Spleen (tissue), 11 donors: ENCODE measurements around the gene VN1R4. TPM values are rescaled to one million over a fixed set of nuclear protein-coding genes. Genes with fewer than 3 reads are reported as not detected.
"Not testable (repeated sequence)": the region's sequence is repeated elsewhere in the genome, so short reads cannot be mapped to it uniquely, and the experiment has no call there.

Source experiments
- DNase-seq: peaks from one replicate; pipeline ENCODE4 v3.0.0-alpha.2; 2020
- H3K27ac ChIP-seq, 8 donors: fragments of 200-600 bp; sonication (generic) in 7 of 8; 1 replicate in 4 of 8; 2 replicates in 4 of 8; pipeline versions ENCODE4 v1.5.0 to v1.8.0; 2016 to 2021; ENCODE audit warnings: inconsistent platforms in 4 of 8, mild to moderate bottlenecking in 4 of 8, moderate library complexity in 1 of 8
- H3K27me3 ChIP-seq, 7 donors: fragments of 200-600 bp; sonication (generic) in 6 of 7; replicated peaks in 1 of 7; 1 replicate in 4 of 7; 2 replicates in 3 of 7; pipeline versions ENCODE4 v1.5.0 to v1.8.0; 2016 to 2021; ENCODE audit warnings: inconsistent platforms in 3 of 7, mild to moderate bottlenecking in 1 of 7
- H3K36me3 ChIP-seq, 6 donors: fragments of 200-600 bp; sonication (generic) in 5 of 6; 1 replicate in 4 of 6; 2 replicates in 2 of 6; pipeline versions ENCODE4 v1.5.0 to v1.8.0; 2016 to 2021; ENCODE audit warnings: inconsistent platforms in 2 of 6
- H3K4me1 ChIP-seq, 6 donors: fragments of 200-600 bp; sonication (generic) in 5 of 6; 1 replicate in 3 of 6; 2 replicates in 3 of 6; pipeline versions ENCODE4 v1.5.0 to v1.8.0; 2016 to 2021; ENCODE audit warnings: inconsistent platforms in 3 of 6
- H3K4me3 ChIP-seq, 8 donors: fragments of 200-600 bp; sonication (generic) in 7 of 8; 1 replicate in 4 of 8; 2 replicates in 4 of 8; pipeline versions ENCODE4 v1.5.0 to v1.8.0; 2016 to 2021; ENCODE audit warnings: inconsistent platforms in 4 of 8, mild to moderate bottlenecking in 4 of 8, moderate library complexity in 2 of 8
- H3K9me3 ChIP-seq, 8 donors: fragments of 200-600 bp; sonication (generic) in 7 of 8; 1 replicate in 4 of 8; 2 replicates in 4 of 8; pipeline versions ENCODE4 v1.5.0 to v1.8.0; 2016 to 2021; ENCODE audit warnings: inconsistent platforms in 4 of 8
- POLR2A ChIP-seq, 3 donors: fragments of 450-650 bp; IDR thresholded peaks; one replicate each; pipeline ENCODE4 v1.5.1; 2017; ENCODE audit warnings: antibody characterized with exemption in 3 of 3, mild to moderate bottlenecking in 1 of 3
- POLR2AphosphoS5 ChIP-seq, 3 donors: sonication (generic); formaldehyde crosslinking; IDR thresholded peaks; one replicate each; pipeline ENCODE4 v1.5.1; 2017; ENCODE audit warnings: antibody characterized with exemption in 3 of 3
- WGBS, 5 donors: extraction: QIAGEN DNeasy Blood & Tissue Kit in 3 of 5; methylation state at CpG; one replicate each; pipeline versions ENCODE4 v1.1.5 to v1.1.7; 2013 to 2018; 5-methylcytosine and 5-hydroxymethylcytosine counted together
- intact Hi-C: fragments of 100-400 bp; cut with DNase I; formaldehyde crosslinking; loops from one replicate; pipeline ENCODE4 v1.15.0; 2023; ENCODE audit warnings: low total_unique reads
- polyA plus RNA-seq, 3 donors: library from polyadenylated mRNA; stranded (reverse); fragments of 200-250 nt; gene quantifications; one replicate each; pipeline ENCODE4 v1.2.1, GENCODE V29; 2013
- total RNA-seq, 7 donors: library from RNA; depleted of rRNA in 3 of 7; stranded (reverse); fragments of >200 nt in 3 of 7; fragmentation: NEBNext Ultra II Directional in 4 of 7; extraction: Animal tissue kit (Norgen Biotek cat#: 25700) in 4 of 7; gene quantifications; one replicate each; pipeline versions ENCODE4 v1.1.0 to v1.2.1, GENCODE V29; 2016 to 2021
- TF ChIP-seq, protein P1 (sequence below), 11 experiments: fragments of 200-600 bp in 7 of 11; fragments of 450-650 bp in 4 of 11; sonication (generic) in 4 of 11; IDR thresholded peaks in 8 of 11; conservative IDR thresholded peaks in 3 of 11; 1 replicate in 7 of 11; 2 replicates in 4 of 11; pipeline versions ENCODE4 v1.4.0 to v1.8.0; 2016 to 2021; ENCODE audit warnings: antibody characterized with exemption in 11 of 11, inconsistent platforms in 4 of 11, mild to moderate bottlenecking in 1 of 11
- donor health status: healthy with polysubstance abuse.
- donor health status: DM: no; HTN: no; CAD: no; lungs with moderate emphysema.
- donor health status: DM: no; HTN: no; CAD: no.
- donor health status: Bipolar disorder and iron deficiency.
- donor health status: healthy.
- donor health status: DM: no; HTN: no; CAD: no.
- donor health status: DM: yes; HTN: yes; CAD: no.

The VN1R4 gene
- total and polyA plus RNA-seq, 10 donors: not detected

DNA sequence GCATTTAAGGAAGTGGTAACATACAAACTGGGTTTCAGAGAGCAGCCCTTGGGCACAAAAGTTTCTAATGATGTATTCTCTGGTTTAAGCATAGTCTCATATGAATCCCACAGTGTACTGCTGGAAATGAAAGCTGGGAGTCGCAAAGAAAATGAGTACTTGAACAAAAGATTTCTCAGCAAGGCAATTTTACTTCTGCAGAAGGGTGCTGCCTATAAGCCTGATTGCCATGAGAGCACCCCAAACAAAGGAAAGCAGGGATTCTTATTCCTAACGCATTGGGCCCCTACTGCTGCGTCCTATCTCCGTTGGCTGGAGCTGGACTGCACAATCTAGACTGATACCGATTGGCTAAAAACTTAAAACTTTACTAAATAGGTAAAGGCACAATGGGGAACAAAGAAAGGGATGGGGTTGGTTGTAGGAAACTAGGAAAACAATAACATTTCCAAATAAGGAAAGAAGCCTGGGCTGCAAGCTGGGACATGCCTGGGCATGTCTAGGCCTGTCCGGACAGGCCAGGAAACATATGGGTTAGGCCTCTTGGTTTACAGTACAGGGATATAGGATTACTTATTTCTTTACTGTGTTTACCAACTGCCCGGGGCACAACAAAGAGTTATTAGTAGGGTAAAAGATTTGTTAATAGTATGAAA, 27.4 kb upstream of the VN1R4 start:
- Histone ChIP-seq H3K4me3 (no peak overlapping the region), H3K4me1 (no peaks in the 10 kb centered on the region), H3K27ac (no peak overlapping the region), H3K27me3 (no peaks in the 10 kb centered on the region), H3K36me3 (no peaks in the 10 kb centered on the region), H3K9me3 (peaks cover 7 to 87% (median 68%) of the 10 kb centered on the region in 8 donors)
- WGBS, 5 donors: 69 to 91% (median 84%) methylated on average over 7 of the region's 7 CpGs
- intact Hi-C loops: no loop called here
- TF ChIP-seq, protein P1, sequence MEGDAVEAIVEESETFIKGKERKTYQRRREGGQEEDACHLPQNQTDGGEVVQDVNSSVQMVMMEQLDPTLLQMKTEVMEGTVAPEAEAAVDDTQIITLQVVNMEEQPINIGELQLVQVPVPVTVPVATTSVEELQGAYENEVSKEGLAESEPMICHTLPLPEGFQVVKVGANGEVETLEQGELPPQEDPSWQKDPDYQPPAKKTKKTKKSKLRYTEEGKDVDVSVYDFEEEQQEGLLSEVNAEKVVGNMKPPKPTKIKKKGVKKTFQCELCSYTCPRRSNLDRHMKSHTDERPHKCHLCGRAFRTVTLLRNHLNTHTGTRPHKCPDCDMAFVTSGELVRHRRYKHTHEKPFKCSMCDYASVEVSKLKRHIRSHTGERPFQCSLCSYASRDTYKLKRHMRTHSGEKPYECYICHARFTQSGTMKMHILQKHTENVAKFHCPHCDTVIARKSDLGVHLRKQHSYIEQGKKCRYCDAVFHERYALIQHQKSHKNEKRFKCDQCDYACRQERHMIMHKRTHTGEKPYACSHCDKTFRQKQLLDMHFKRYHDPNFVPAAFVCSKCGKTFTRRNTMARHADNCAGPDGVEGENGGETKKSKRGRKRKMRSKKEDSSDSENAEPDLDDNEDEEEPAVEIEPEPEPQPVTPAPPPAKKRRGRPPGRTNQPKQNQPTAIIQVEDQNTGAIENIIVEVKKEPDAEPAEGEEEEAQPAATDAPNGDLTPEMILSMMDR (IDR thresholded peaks at IDR 0.05 in 8 of 11, conservative IDR thresholded peaks at IDR 0.05 in 3 of 11): no peak
- TF ChIP-seq POLR2A (IDR thresholded peaks at IDR 0.05) (no peak), POLR2AphosphoS5 (IDR thresholded peaks at IDR 0.05) (no peak)
- DNase-seq: no peak

DNA sequence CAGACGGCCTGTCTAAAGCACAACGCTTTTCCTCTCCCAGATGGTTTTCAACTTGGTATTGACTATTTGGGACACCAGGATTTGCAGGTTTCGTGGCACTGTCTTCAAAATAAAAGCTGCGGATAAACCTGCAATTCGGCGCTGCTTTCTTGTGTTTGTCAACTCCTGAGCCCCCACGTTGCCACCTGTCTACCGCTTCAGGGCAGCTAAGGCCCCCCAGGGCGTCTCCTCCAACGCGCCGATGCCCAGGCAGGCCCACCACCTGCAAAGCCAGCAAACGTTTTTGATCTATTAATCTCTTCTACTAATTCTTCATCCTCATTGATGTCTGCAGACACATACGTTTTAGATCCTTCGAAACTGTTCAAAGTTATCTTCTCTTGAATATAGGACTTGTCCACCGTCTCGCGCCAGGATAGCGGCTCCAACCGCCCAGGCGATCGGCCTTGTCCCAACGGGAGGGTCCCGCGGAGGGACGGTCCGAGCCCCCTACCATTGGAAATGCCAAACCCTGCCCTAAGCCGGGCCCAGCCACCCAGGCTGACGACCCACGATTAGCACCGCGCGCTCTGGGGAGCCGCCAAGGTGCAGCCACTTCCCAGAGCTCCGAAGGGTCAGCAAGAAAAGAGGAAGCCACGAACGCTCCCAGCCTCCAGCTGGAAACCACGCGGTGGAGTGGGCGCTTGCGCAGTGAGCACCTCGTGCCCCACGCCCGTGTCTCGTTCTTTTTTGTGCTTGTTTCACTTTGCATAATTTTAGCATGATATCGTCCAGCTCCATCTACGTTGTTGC, 23.4 kb upstream of the VN1R4 start:
- TF ChIP-seq, protein P1 (IDR thresholded peaks at IDR 0.05 in 8 of 11, conservative IDR thresholded peaks at IDR 0.05 in 3 of 11): no peak
- TF ChIP-seq POLR2A (IDR thresholded peaks at IDR 0.05) (no peak), POLR2AphosphoS5 (IDR thresholded peaks at IDR 0.05) (no peak)

DNA sequence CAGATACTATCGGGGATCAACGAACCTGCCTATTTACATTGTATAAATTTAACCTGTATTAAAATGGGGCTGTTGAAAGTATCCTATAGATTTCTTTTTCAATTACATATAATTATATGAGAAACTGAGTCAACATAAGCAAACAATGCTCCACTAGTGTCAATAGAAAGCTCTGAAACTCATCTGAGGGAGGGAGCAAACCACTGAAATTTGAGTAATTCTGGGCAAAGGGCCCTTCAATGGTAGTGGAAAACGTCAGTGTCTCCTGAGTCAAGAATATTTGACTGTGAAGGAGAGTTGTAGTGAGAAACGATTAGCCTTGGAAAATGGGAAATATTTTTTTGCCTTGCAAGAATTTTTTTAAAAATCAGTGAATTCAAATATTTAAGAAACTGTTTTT, 17.6 kb upstream of the VN1R4 start:
- no peak for DNase-seq
- H3K9me3 ChIP-seq: peaks cover 0 to 51% (median 26%) of the 10 kb centered on the region in 8 donors

More for the DNA sequence above, 23.4 kb upstream of the VN1R4 start:
- H3K27ac ChIP-seq: no peak overlapping the region
- H3K4me1 ChIP-seq: no peaks in the 10 kb centered on the region
- no peak overlapping the region for H3K4me3 ChIP-seq
- peaks cover 7 to 87% (median 72%) of the 10 kb centered on the region in 8 donors for H3K9me3 ChIP-seq
- WGBS, 5 donors: 90 to 92% (median 92%) methylated on average over 44 to 47 of the region's 47 CpGs
- H3K36me3 ChIP-seq: no peaks in the 10 kb centered on the region
- no peak for DNase-seq
- intact Hi-C loops: no loop called here
- H3K27me3 ChIP-seq: no peaks in the 10 kb centered on the region

DNA sequence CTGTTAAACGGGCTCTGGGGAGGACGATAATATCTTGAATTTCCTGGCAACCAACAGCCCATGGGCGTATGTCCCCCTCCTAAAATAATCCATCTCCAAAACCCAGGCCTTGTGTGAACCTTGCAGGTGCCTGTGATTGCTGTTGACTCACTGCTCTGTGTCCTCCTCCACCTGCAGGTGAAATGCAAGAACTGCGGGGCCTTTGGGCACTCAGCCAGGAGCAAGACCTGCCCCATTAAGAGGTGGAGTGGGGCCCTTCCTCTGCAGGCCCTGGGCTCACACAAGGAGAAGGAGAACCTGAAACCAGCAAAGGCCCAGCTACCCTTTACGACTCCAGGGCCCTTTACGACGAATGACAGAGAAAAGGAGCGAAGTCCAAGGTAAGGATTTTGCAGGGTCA, 14.4 kb upstream of the VN1R4 start:
- H3K4me3 ChIP-seq, H3K36me3 ChIP-seq, H3K4me1 ChIP-seq, intact Hi-C loops, H3K27ac ChIP-seq, DNase-seq, H3K27me3 ChIP-seq: not testable (repeated sequence)
- WGBS, 5 donors: 15 to 76% (median 53%) methylated on average over 1 to 2 of the region's 8 CpGs; no CpG with 5 or more reads in 1 of the 5 donors
- peaks cover 0 to 40% (median 14%) of the 10 kb centered on the region in 8 donors for H3K9me3 ChIP-seq

More for the DNA sequence above, 17.6 kb upstream of the VN1R4 start:
- 71 to 75% (median 73%) methylated on average over 4 of the region's 4 CpGs for WGBS, 5 donors
- H3K4me1 ChIP-seq: no peaks in the 10 kb centered on the region
- intact Hi-C loops: no loop called here
- no peaks in the 10 kb centered on the region for H3K36me3 ChIP-seq
- H3K27me3 ChIP-seq: peaks cover 0 to 3% (median 0%) of the 10 kb centered on the region in 7 donors
- TF ChIP-seq POLR2AphosphoS5 (IDR thresholded peaks at IDR 0.05) (no peak), POLR2A (IDR thresholded peaks at IDR 0.05) (no peak)
- TF ChIP-seq, protein P1 (IDR thresholded peaks at IDR 0.05 in 8 of 11, conservative IDR thresholded peaks at IDR 0.05 in 3 of 11): no peak
- no peak overlapping the region for H3K27ac ChIP-seq
- no peak overlapping the region for H3K4me3 ChIP-seq
